ENCODE measurements around the gene ADGRD2. TPM values are rescaled to one million over a fixed set of nuclear protein-coding genes. Genes with fewer than 3 reads are reported as not detected.

The ADGRD2 gene
- total RNA-seq, 1 donor from 2014 or later = not detected

- no peak for DNase-seq (ENCODE audit: extremely low spot score, unreplicated experiment)
Observed at GRCh38 chr9:124452841-124453585, 2.8 kb downstream of the ADGRD2 start.

GRCh38 chr9:124453586-124454191 lies 3.4 kb downstream of the ADGRD2 start:
- Mint-ChIP-seq H3K27ac (ENCODE audit: unreplicated experiment) (no peak overlapping the region), H3K4me1 (ENCODE audit: unreplicated experiment) (peaks cover 7% of the 10 kb centered on the region), H3K4me3 (ENCODE audit: unreplicated experiment) (no peak overlapping the region), H3K36me3 (ENCODE audit: unreplicated experiment) (no peaks in the 10 kb centered on the region), H3K27me3 (ENCODE audit: unreplicated experiment) (peaks cover 26% of the 10 kb centered on the region), H3K9me3 (ENCODE audit: unreplicated experiment) (no peaks in the 10 kb centered on the region)
- TF ChIP-seq CTCF (IDR thresholded peaks at IDR 0.05) = no peak
- no peak for DNase-seq (ENCODE audit: extremely low spot score, unreplicated experiment)

More at GRCh38 chr9:124452841-124453585, 2.8 kb downstream of the ADGRD2 start:
- Mint-ChIP-seq H3K9me3 (ENCODE audit: unreplicated experiment) (no peaks in the 10 kb centered on the region), H3K4me1 (ENCODE audit: unreplicated experiment) (peaks cover 7% of the 10 kb centered on the region), H3K36me3 (ENCODE audit: unreplicated experiment) (no peaks in the 10 kb centered on the region), H3K27me3 (ENCODE audit: unreplicated experiment) (peaks cover 26% of the 10 kb centered on the region), H3K4me3 (ENCODE audit: unreplicated experiment) (no peak overlapping the region), H3K27ac (ENCODE audit: unreplicated experiment) (no peak overlapping the region)
- TF ChIP-seq CTCF (IDR thresholded peaks at IDR 0.05) = no peak

GRCh38 chr9:124454296-124454695 lies 4.0 kb downstream of the ADGRD2 start:
- Mint-ChIP-seq H3K4me1 (ENCODE audit: unreplicated experiment) (peaks cover 7% of the 10 kb centered on the region), H3K27me3 (ENCODE audit: unreplicated experiment) (peaks cover 26% of the 10 kb centered on the region), H3K36me3 (ENCODE audit: unreplicated experiment) (no peaks in the 10 kb centered on the region), H3K27ac (ENCODE audit: unreplicated experiment) (no peak overlapping the region), H3K4me3 (ENCODE audit: unreplicated experiment) (no peak overlapping the region), H3K9me3 (ENCODE audit: unreplicated experiment) (no peaks in the 10 kb centered on the region)
- DNase-seq (ENCODE audit: extremely low spot score, unreplicated experiment) = no peak
- no peak for TF ChIP-seq CTCF (IDR thresholded peaks at IDR 0.05)

- no peak for DNase-seq (ENCODE audit: extremely low spot score, unreplicated experiment)
- Mint-ChIP-seq H3K36me3 (ENCODE audit: unreplicated experiment) (no peaks in the 10 kb centered on the region), H3K4me1 (ENCODE audit: unreplicated experiment) (peaks cover 7% of the 10 kb centered on the region), H3K9me3 (ENCODE audit: unreplicated experiment) (no peaks in the 10 kb centered on the region), H3K4me3 (ENCODE audit: unreplicated experiment) (no peak overlapping the region), H3K27me3 (ENCODE audit: unreplicated experiment) (peaks cover 23% of the 10 kb centered on the region), H3K27ac (ENCODE audit: unreplicated experiment) (no peak overlapping the region)
- TF ChIP-seq CTCF (IDR thresholded peaks at IDR 0.05) = no peak
Observed at GRCh38 chr9:124454791-124455443, 4.7 kb downstream of the ADGRD2 start.

GRCh38 chr9:124455820-124456219 lies 5.6 kb downstream of the ADGRD2 start:
- H3K27me3 Mint-ChIP-seq (ENCODE audit: unreplicated experiment) = peaks cover 22% of the 10 kb centered on the region
- H3K36me3 Mint-ChIP-seq (ENCODE audit: unreplicated experiment) = no peaks in the 10 kb centered on the region
- no peak for DNase-seq (ENCODE audit: extremely low spot score, unreplicated experiment)
- H3K27ac Mint-ChIP-seq (ENCODE audit: unreplicated experiment) = no peak overlapping the region
- peaks cover 2% of the 10 kb centered on the region for H3K4me1 Mint-ChIP-seq (ENCODE audit: unreplicated experiment)
- no peak overlapping the region for H3K4me3 Mint-ChIP-seq (ENCODE audit: unreplicated experiment)
- H3K9me3 Mint-ChIP-seq (ENCODE audit: unreplicated experiment) = peaks cover 4% of the 10 kb centered on the region
- no peak for TF ChIP-seq CTCF (IDR thresholded peaks at IDR 0.05)

All from osteocyte (in vitro differentiated cells).